Activated naive CD8-positive, alpha-beta T cell treated with anti-CD3 and anti-CD28 coated beads for 36 hours (primary cell): ENCODE measurements around the gene SEC11A. TPM values are rescaled to one million over a fixed set of nuclear protein-coding genes. Genes with fewer than 3 reads are reported as not detected.
"Not testable (repeated sequence)": the region's sequence is repeated elsewhere in the genome, so short reads cannot be mapped to it uniquely, and the experiment has no call there.

Experiments
- DNase-seq: peaks from one replicate; pipeline ENCODE4 v3.0.0; 2021
- H3K27ac Mint-ChIP-seq: one replicate; pipeline ENCODE4 v1.8.0; 2022; ENCODE audit warnings: mild to moderate bottlenecking, moderate library complexity, mixed read lengths
- H3K27me3 Mint-ChIP-seq: one replicate; pipeline ENCODE4 v1.8.0; 2022; ENCODE audit warnings: mild to moderate bottlenecking, mixed read lengths
- H3K36me3 Mint-ChIP-seq: one replicate; pipeline ENCODE4 v1.8.0; 2021; ENCODE audit warnings: mild to moderate bottlenecking, mixed read lengths
- H3K4me1 Mint-ChIP-seq: one replicate; pipeline ENCODE4 v1.8.0; 2021; ENCODE audit warnings: mixed read lengths
- H3K4me3 Mint-ChIP-seq: one replicate; pipeline ENCODE4 v1.8.0; 2022; ENCODE audit warnings: mild to moderate bottlenecking, moderate library complexity, mixed read lengths
- H3K9me3 Mint-ChIP-seq: one replicate; pipeline ENCODE4 v1.8.0; 2022; ENCODE audit warnings: mixed read lengths
- total RNA-seq, 2 experiments: library from RNA; stranded (reverse); gene quantifications; one replicate each; pipeline ENCODE4 v1.2.3, GENCODE V29; 2021

The SEC11A gene
- total RNA-seq, 2 experiments from 2014 or later = 89.3 to 93.5 TPM

GRCh38 chr15:84715441-84716035 lies 401 bp downstream of the SEC11A start:
- peak overlapping the region; percentile 84 for H3K4me3 Mint-ChIP-seq
- H3K4me1 Mint-ChIP-seq = peaks cover 41% of the 10 kb centered on the region

GRCh38 chr15:84714821-84715220 lies 1.1 kb downstream of the SEC11A start:
- H3K27me3 Mint-ChIP-seq = no peaks in the 10 kb centered on the region
- H3K9me3 Mint-ChIP-seq = no peaks in the 10 kb centered on the region
- DNase-seq = no peak
- H3K27ac Mint-ChIP-seq = peak overlapping the region; percentile 90
- H3K36me3 Mint-ChIP-seq = peaks cover 20% of the 10 kb centered on the region
- H3K4me3 Mint-ChIP-seq = peak overlapping the region; percentile 84
- peaks cover 41% of the 10 kb centered on the region for H3K4me1 Mint-ChIP-seq

More at GRCh38 chr15:84715441-84716035, 401 bp downstream of the SEC11A start:
- H3K27me3 Mint-ChIP-seq = no peaks in the 10 kb centered on the region
- H3K36me3 Mint-ChIP-seq = peaks cover 18% of the 10 kb centered on the region
- H3K9me3 Mint-ChIP-seq = no peaks in the 10 kb centered on the region
- peak overlapping the region; percentile 90 for H3K27ac Mint-ChIP-seq
- peak; percentile 63 for DNase-seq

GRCh38 chr15:84714372-84714771 lies 1.6 kb downstream of the SEC11A start:
- no peaks in the 10 kb centered on the region for H3K9me3 Mint-ChIP-seq
- no peaks in the 10 kb centered on the region for H3K27me3 Mint-ChIP-seq
- H3K27ac Mint-ChIP-seq = no peak overlapping the region
- peaks cover 20% of the 10 kb centered on the region for H3K36me3 Mint-ChIP-seq
- DNase-seq = no peak
- H3K4me1 Mint-ChIP-seq = peaks cover 41% of the 10 kb centered on the region
- H3K4me3 Mint-ChIP-seq = peak overlapping the region; percentile 84

GRCh38 chr15:84703808-84704207 lies 12.1 kb downstream of the SEC11A start:
- H3K4me3 Mint-ChIP-seq = no peak overlapping the region
- no peak for DNase-seq
- H3K4me1 Mint-ChIP-seq = peaks cover 51% of the 10 kb centered on the region
- H3K27ac Mint-ChIP-seq = no peak overlapping the region
- peaks cover 15% of the 10 kb centered on the region for H3K36me3 Mint-ChIP-seq
- no peaks in the 10 kb centered on the region for H3K27me3 Mint-ChIP-seq
- H3K9me3 Mint-ChIP-seq = no peaks in the 10 kb centered on the region

GRCh38 chr15:84702961-84703482 lies 12.9 kb downstream of the SEC11A start:
- Mint-ChIP-seq H3K4me1 (peaks cover 50% of the 10 kb centered on the region), H3K4me3 (no peak overlapping the region), H3K27me3 (no peaks in the 10 kb centered on the region), H3K9me3 (no peaks in the 10 kb centered on the region), H3K27ac (no peak overlapping the region), H3K36me3 (peaks cover 11% of the 10 kb centered on the region)
- no peak for DNase-seq

GRCh38 chr15:84699538-84700191 lies 16.3 kb downstream of the SEC11A start:
- H3K36me3 Mint-ChIP-seq = peaks cover 9% of the 10 kb centered on the region
- H3K27me3 Mint-ChIP-seq = no peaks in the 10 kb centered on the region
- peak overlapping the region; percentile 78 for H3K27ac Mint-ChIP-seq
- no peak for DNase-seq
- H3K4me3 Mint-ChIP-seq = no peak overlapping the region
- H3K9me3 Mint-ChIP-seq = no peaks in the 10 kb centered on the region
- peaks cover 64% of the 10 kb centered on the region for H3K4me1 Mint-ChIP-seq

- Mint-ChIP-seq H3K27ac (no peak overlapping the region), H3K36me3 (peaks cover 5% of the 10 kb centered on the region), H3K4me1 (peaks cover 50% of the 10 kb centered on the region), H3K9me3 (no peaks in the 10 kb centered on the region), H3K27me3 (no peaks in the 10 kb centered on the region), H3K4me3 (no peak overlapping the region)
- DNase-seq = no peak
These were observed 18.5 kb downstream of the SEC11A start for GRCh38 chr15:84697236-84697990.

- no peak overlapping the region for H3K4me3 Mint-ChIP-seq
- peaks cover 54% of the 10 kb centered on the region for H3K4me1 Mint-ChIP-seq
- no peak for DNase-seq
- no peaks in the 10 kb centered on the region for H3K9me3 Mint-ChIP-seq
- H3K27me3 Mint-ChIP-seq = no peaks in the 10 kb centered on the region
- no peak overlapping the region for H3K27ac Mint-ChIP-seq
- H3K36me3 Mint-ChIP-seq = peaks cover 8% of the 10 kb centered on the region
These were observed 19.2 kb downstream of the SEC11A start for GRCh38 chr15:84696757-84697156.

GRCh38 chr15:84690342-84690741 lies 25.6 kb downstream of the SEC11A start:
- no peaks in the 10 kb centered on the region for H3K9me3 Mint-ChIP-seq
- no peak for DNase-seq
- no peaks in the 10 kb centered on the region for H3K27me3 Mint-ChIP-seq
- H3K27ac Mint-ChIP-seq = no peak overlapping the region
- peaks cover 18% of the 10 kb centered on the region for H3K4me1 Mint-ChIP-seq
- H3K4me3 Mint-ChIP-seq = no peak overlapping the region
- peaks cover 33% of the 10 kb centered on the region for H3K36me3 Mint-ChIP-seq

- H3K27ac Mint-ChIP-seq = no peak overlapping the region
- H3K4me1 Mint-ChIP-seq = peaks cover 18% of the 10 kb centered on the region
- H3K27me3 Mint-ChIP-seq = no peaks in the 10 kb centered on the region
- DNase-seq = no peak
- no peaks in the 10 kb centered on the region for H3K9me3 Mint-ChIP-seq
- no peak overlapping the region for H3K4me3 Mint-ChIP-seq
- H3K36me3 Mint-ChIP-seq = peaks cover 33% of the 10 kb centered on the region
These were observed 26.1 kb downstream of the SEC11A start for GRCh38 chr15:84689858-84690257.

- not testable (repeated sequence) for DNase-seq, H3K27ac Mint-ChIP-seq, H3K4me3 Mint-ChIP-seq, H3K9me3 Mint-ChIP-seq, H3K27me3 Mint-ChIP-seq
- peaks cover 32% of the 10 kb centered on the region for H3K36me3 Mint-ChIP-seq
- H3K4me1 Mint-ChIP-seq = peaks cover 11% of the 10 kb centered on the region
These were observed 29.5 kb downstream of the SEC11A start for GRCh38 chr15:84686446-84686845.

- Mint-ChIP-seq H3K9me3 (no peaks in the 10 kb centered on the region), H3K4me1 (peaks cover 6% of the 10 kb centered on the region), H3K27ac (peak overlapping the region; percentile 12), H3K27me3 (no peaks in the 10 kb centered on the region), H3K4me3 (no peak overlapping the region), H3K36me3 (peaks cover 24% of the 10 kb centered on the region)
- DNase-seq = no peak
These were observed 30.6 kb downstream of the SEC11A start for GRCh38 chr15:84685304-84685703.

- no peak for DNase-seq
- peaks cover 18% of the 10 kb centered on the region for H3K36me3 Mint-ChIP-seq
- H3K27ac Mint-ChIP-seq = no peak overlapping the region
- H3K4me1 Mint-ChIP-seq = peaks cover 6% of the 10 kb centered on the region
- no peaks in the 10 kb centered on the region for H3K27me3 Mint-ChIP-seq
- no peak overlapping the region for H3K4me3 Mint-ChIP-seq
- H3K9me3 Mint-ChIP-seq = no peaks in the 10 kb centered on the region
These were observed 31.8 kb downstream of the SEC11A start for GRCh38 chr15:84684092-84684491.

GRCh38 chr15:84681831-84682230 lies 34.1 kb downstream of the SEC11A start:
- H3K36me3 Mint-ChIP-seq = peaks cover 11% of the 10 kb centered on the region
- no peak overlapping the region for H3K27ac Mint-ChIP-seq
- H3K27me3 Mint-ChIP-seq = no peaks in the 10 kb centered on the region
- peaks cover 5% of the 10 kb centered on the region for H3K4me1 Mint-ChIP-seq
- no peak for DNase-seq
- no peaks in the 10 kb centered on the region for H3K9me3 Mint-ChIP-seq
- H3K4me3 Mint-ChIP-seq = no peak overlapping the region

- H3K4me3 Mint-ChIP-seq = no peak overlapping the region
- peaks cover 20% of the 10 kb centered on the region for H3K4me1 Mint-ChIP-seq
- no peaks in the 10 kb centered on the region for H3K9me3 Mint-ChIP-seq
- DNase-seq = no peak
- no peaks in the 10 kb centered on the region for H3K27me3 Mint-ChIP-seq
- no peak overlapping the region for H3K27ac Mint-ChIP-seq
- peaks cover 22% of the 10 kb centered on the region for H3K36me3 Mint-ChIP-seq
These were observed 44.7 kb downstream of the SEC11A start for GRCh38 chr15:84671211-84671610.
